IMR-90 (cell line): ENCODE results near the gene FALEC. TPM values are rescaled to one million over a fixed set of nuclear protein-coding genes. Genes with fewer than 3 reads are reported as not detected.

ENCODE experiments used
- ATAC-seq: fragments of 200-7000 bp; cut with Tn5 transposase; 2 replicates; pipeline ENCODE4 v1.9.1; 2020; ENCODE audit warnings: low read depth, mild to moderate bottlenecking, moderate library complexity
- BruUV-seq: library from RNA; stranded (reverse); fragments of 400-500 nt; replicated peaks from 2 replicates; lab custom pipeline; 2021; lab: Mats Ljungman, UMichigan
- CTCF ChIA-PET: fragments of 300-600 bp; formaldehyde crosslinking; extraction: SDS; loops from one replicate; lab custom pipeline; 2021; ENCODE audit warnings: antibody characterized with exemption; lab: Yijun Ruan, JAX
- POLR2A ChIA-PET: fragments of 300-600 bp; sonication (Branson Sonifier 250); formaldehyde crosslinking; loops from one replicate; lab custom pipeline; 2022; ENCODE audit warnings: antibody characterized with exemption; ENCODE audit not compliant: unreplicated experiment; lab: Charles Lee
- DNase-seq: peaks from one replicate; pipeline ENCODE4 v3.0.0; 2013
- H2AFZ ChIP-seq: replicated peaks from 2 replicates; pipeline ENCODE3; 2013; ENCODE audit warnings: low read length, mild to moderate bottlenecking; ENCODE audit not compliant: poor library complexity
- H2AK5ac ChIP-seq: 2 replicates; pipeline ENCODE4 v1.6.1; 2013; ENCODE audit warnings: low read depth, low read length, inconsistent platforms
- H2AK9ac ChIP-seq: replicated peaks from 2 replicates; pipeline ENCODE3; 2013; ENCODE audit warnings: mild to moderate bottlenecking, low read depth, low read length, moderate library complexity; ENCODE audit not compliant: poor library complexity
- H2BK120ac ChIP-seq: 2 replicates; pipeline ENCODE4 v1.6.1; 2013; ENCODE audit warnings: low read depth, low read length, inconsistent platforms
- H2BK15ac ChIP-seq: 3 replicates; pipeline ENCODE4 v1.6.1; 2013; ENCODE audit warnings: low read depth, low read length, inconsistent platforms
- H2BK20ac ChIP-seq: 2 replicates; pipeline ENCODE4 v1.6.1; 2013; ENCODE audit warnings: low read depth, mild to moderate bottlenecking, inconsistent platforms, low read length, moderate library complexity
- H2BK5ac ChIP-seq: 2 replicates; pipeline ENCODE4 v1.6.1; 2013; ENCODE audit warnings: mild to moderate bottlenecking, low read depth, low read length, inconsistent platforms; ENCODE audit not compliant: poor library complexity, severe bottlenecking
- H3K14ac ChIP-seq: replicated peaks from 2 replicates; pipeline ENCODE4 v1.6.1; 2013; ENCODE audit warnings: low read depth, low read length, inconsistent platforms
- H3K18ac ChIP-seq: 2 replicates; pipeline ENCODE4 v1.6.1; 2013; ENCODE audit warnings: low read depth, low read length, control low read depth
- H3K23ac ChIP-seq: 2 replicates; pipeline ENCODE4 v1.6.1; 2013; ENCODE audit warnings: low read depth, low read length, inconsistent platforms
- H3K27ac ChIP-seq: 2 replicates; pipeline ENCODE4 v1.5.1; 2013; ENCODE audit warnings: mild to moderate bottlenecking, control low read depth, low read length; ENCODE audit not compliant: insufficient read depth
- H3K27me3 ChIP-seq: 2 replicates; pipeline ENCODE4 v1.6.1; 2013; ENCODE audit warnings: low read length; ENCODE audit not compliant: control insufficient read depth, insufficient read depth
- H3K36me3 ChIP-seq: 2 replicates; pipeline ENCODE4 v1.6.1; 2013; ENCODE audit warnings: low read length, mixed read lengths; ENCODE audit not compliant: control insufficient read depth, insufficient read depth
- H3K4ac ChIP-seq: 2 replicates; pipeline ENCODE4 v1.6.1; 2013; ENCODE audit warnings: low read depth, low read length, inconsistent platforms
- H3K4me1 ChIP-seq: 2 replicates; pipeline ENCODE4 v1.6.1; 2013; ENCODE audit warnings: low read length, mixed read lengths; ENCODE audit not compliant: control insufficient read depth, insufficient read depth
- H3K4me2 ChIP-seq: 2 replicates; pipeline ENCODE4 v1.6.1; 2013; ENCODE audit warnings: low read depth, mild to moderate bottlenecking, control low read depth, low read length, moderate library complexity
- H3K4me3 ChIP-seq: 2 replicates; pipeline ENCODE4 v1.5.1; 2013; ENCODE audit warnings: low read depth, mild to moderate bottlenecking, control low read depth, low read length, moderate library complexity; ENCODE audit not compliant: insufficient read depth
- H3K56ac ChIP-seq: 2 replicates; pipeline ENCODE4 v1.6.1; 2013; ENCODE audit warnings: low read length, inconsistent platforms; ENCODE audit not compliant: insufficient read depth; ENCODE audit errors: extremely low read depth
- H3K79me1 ChIP-seq, 2 experiments: 2 replicates each; pipeline ENCODE4 v1.6.1; 2013; ENCODE audit warnings: low read length in 2 of 2, inconsistent platforms in 1 of 2, low read depth in 1 of 2
- H3K9ac ChIP-seq: 2 replicates; pipeline ENCODE4 v1.6.1; 2013; ENCODE audit warnings: low read depth, low read length, control low read depth
- H3K9me1 ChIP-seq: 2 replicates; pipeline ENCODE4 v1.6.1; 2013; ENCODE audit warnings: low read length, inconsistent platforms; ENCODE audit not compliant: insufficient read depth
- H3K9me3 ChIP-seq: 2 replicates; pipeline ENCODE4 v1.6.1; 2013; ENCODE audit warnings: low read length; ENCODE audit not compliant: control insufficient read depth, insufficient read depth
- H4K20me1 ChIP-seq: 2 replicates; pipeline ENCODE4 v1.6.1; 2013; ENCODE audit warnings: low read length, inconsistent platforms; ENCODE audit not compliant: insufficient read depth
- H4K5ac ChIP-seq: 2 replicates; pipeline ENCODE4 v1.6.1; 2013; ENCODE audit warnings: mild to moderate bottlenecking, low read depth, low read length, control low read depth
- H4K8ac ChIP-seq, 2 experiments: 2 replicates each; pipeline ENCODE4 v1.6.1; 2013; ENCODE audit warnings: low read depth in 2 of 2, low read length in 2 of 2, control low read depth in 1 of 2, inconsistent platforms in 1 of 2
- H4K91ac ChIP-seq: 2 replicates; pipeline ENCODE4 v1.6.1; 2013; ENCODE audit warnings: low read depth, low read length, inconsistent platforms; ENCODE audit not compliant: insufficient read depth
- POLR2A ChIP-seq: IDR thresholded peaks from 2 replicates; pipeline ENCODE4 v1.6.1; 2012; ENCODE audit warnings: mild to moderate bottlenecking, low read depth, low read length
- RAD21 ChIP-seq: IDR thresholded peaks from 2 replicates; pipeline ENCODE4 v1.6.1; 2012; ENCODE audit warnings: low read length, improper control_type of control experiment
- RCOR1 ChIP-seq: IDR thresholded peaks from 2 replicates; pipeline ENCODE4 v1.6.1; 2012; ENCODE audit warnings: mild to moderate bottlenecking, low read length, improper control_type of control experiment; ENCODE audit not compliant: insufficient replicate concordance
- SMC3 ChIP-seq: fragments of 150-350 bp; IDR thresholded peaks from 2 replicates; pipeline ENCODE4 v1.6.1; 2016; ENCODE audit warnings: low read depth, mild to moderate bottlenecking, antibody characterized with exemption, low read length, moderate library complexity
- WGBS, 2 experiments: methylation state at CpG; one replicate each; pipeline versions ENCODE4 v1.1.5 to v1.1.7; 2013; ENCODE audit warnings: missing lambda C conversion rate in 2 of 2; ENCODE audit not compliant: insufficient read length in 1 of 2; ENCODE audit errors: extremely low coverage in 2 of 2; 5-methylcytosine and 5-hydroxymethylcytosine counted together
- dilution Hi-C: fragments of 300-500 bp; cut with HindIII; formaldehyde crosslinking; loops from one replicate; pipeline ENCODE4 v1.14.3; 2018; ENCODE audit warnings: low sequenced_read_pairs; ENCODE audit not compliant: unreplicated experiment
- in situ Hi-C: fragments of 300-500 bp; cut with MboI; formaldehyde crosslinking; loops from 3 replicates; pipeline ENCODE4 v1.14.3; 2019; ENCODE audit warnings: low sequenced_read_pairs, inconsistent platforms, mixed read lengths
- intact Hi-C: fragments of 100-400 bp; cut with micrococcal nuclease; formaldehyde crosslinking; loops from 2 replicates; pipeline ENCODE4 v1.10.0; 2022
- polyA plus RNA-seq, 3 experiments: library from polyadenylated mRNA; depleted of rRNA; stranded (reverse); fragments of >200 nt; gene quantifications; 2 replicates each; pipeline ENCODE4 v1.2.3, GENCODE V29; 2012; ENCODE audit warnings: low replicate concordance in 1 of 3
- total RNA-seq: library from RNA; depleted of rRNA; stranded (reverse); fragments of >200 nt; gene quantifications from 2 replicates; pipeline ENCODE4 v1.2.3, GENCODE V29; 2012

The FALEC gene
- total and polyA plus RNA-seq, 2 of the 4 experiments (the other 2 are of a cell fraction), result not detected

- Histone ChIP-seq H3K23ac (peak overlapping the region; percentile 97), H2AFZ (peak overlapping the region; percentile 94), H4K91ac (no peak overlapping the region), H4K5ac (peak overlapping the region; percentile 44; the same call in 1 of the 2 replicates), H3K14ac (peak overlapping the region; percentile 93), H3K18ac (peak overlapping the region; percentile 38; the same call in 1 of the 2 replicates), H3K9ac (peak overlapping the region; percentile 78), H2AK9ac (no peak overlapping the region), H3K27ac (peak overlapping the region; percentile 59), H3K56ac (peak overlapping the region; percentile 25; the same call in 1 of the 2 replicates), H3K4ac (peak overlapping the region; percentile 94), H2BK120ac (no peak overlapping the region), H2BK15ac (0 out of 3 replicates have a peak overlapping the region, but pooled peaks have one; percentile 28), H2BK20ac (no peak overlapping the region), H3K4me3 (peak overlapping the region; percentile 50), H4K20me1 (no peaks in the 10 kb centered on the region; the same call in none of the 2 replicates), H3K9me1 (0 out of 2 replicates have a peak, but pooled peaks cover 5% of the 10 kb centered on the region), H3K27me3 (no peaks in the 10 kb centered on the region), H4K8ac (peak overlapping the region; percentile 17 to 84; a peak in 2 of 4 replicates), H3K9me3 (no peaks in the 10 kb centered on the region), H2AK5ac (no peak overlapping the region; the same call in 1 of the 2 replicates), H3K36me3 (no peaks in the 10 kb centered on the region), H2BK5ac (peak overlapping the region; percentile 61), H3K79me1 (peaks cover 0 to 23% of the 10 kb centered on the region in 2 experiments; a peak in 2 of 4 replicates), H3K4me2 (peak overlapping the region; percentile 73), H3K4me1 (peaks cover 23% of the 10 kb centered on the region)
- POLR2A ChIA-PET, result interaction anchor here (0.6 kb wide), 1 partner anchor 327 kb away, joined by 5 read pairs; no protein-coding TSS in a partner anchor
- no CpG with 5 or more reads among the region's 4 CpGs for WGBS, 2 experiments
- ATAC-seq (no peak), DNase-seq (no peak)
- no TSS peak for BruUV-seq
- TF ChIP-seq SMC3 (no peak), RAD21 (no peak), RCOR1 (peak; percentile 95), POLR2A (no peak)
- in situ Hi-C loops, result no loop called here
- intact Hi-C loops, result loop anchor here (2.0 kb wide), 2 partner anchors 61 to 83 kb away; partner anchors contain the start of gene TARS2
- CTCF ChIA-PET, result interaction anchor here (0.6 to 1.0 kb wide), 3 partner anchors 11 to 47 kb away, joined by 3 to 5 read pairs (median 3); no protein-coding TSS in a partner anchor
- dilution Hi-C loops, result no loop called here
Measured at GRCh38 chr1:150548324-150548631, 32.7 kb downstream of the FALEC start.
